Lung (tissue), 12 donors: ENCODE results near the gene CASZ1. TPM values are rescaled to one million over a fixed set of nuclear protein-coding genes. Genes with fewer than 3 reads are reported as not detected.

Source experiments
- ATAC-seq: fragments of 200-7000 bp; cut with Tn5 transposase; one replicate; pipeline ENCODE4 v1.9.1; 2020; ENCODE audit warnings: moderate number of reproducible peaks; ENCODE audit not compliant: insufficient read depth, low FRiP score
- DNase-seq, 3 donors: peaks; one replicate each; pipeline ENCODE4 v3.0.0-alpha.2; 2013 to 2017
- H3K27ac ChIP-seq, 2 donors: one replicate each; pipeline ENCODE4 v1.5.1; 2013; ENCODE audit warnings: mild to moderate bottlenecking in 2 of 2, moderate library complexity in 2 of 2, control low read depth in 1 of 2, inconsistent platforms in 1 of 2, low read depth in 1 of 2, low read length in 1 of 2
- H3K27me3 ChIP-seq, 3 donors: one replicate each; pipeline ENCODE4 v1.5.1; 2013; ENCODE audit warnings: low read length in 2 of 3; ENCODE audit not compliant: control insufficient read depth in 3 of 3, insufficient read depth in 3 of 3
- H3K36me3 ChIP-seq, 4 donors: one replicate each; pipeline ENCODE4 v1.5.1; 2013; ENCODE audit warnings: low read length in 4 of 4, mild to moderate bottlenecking in 1 of 4, moderate library complexity in 1 of 4; ENCODE audit not compliant: control insufficient read depth in 4 of 4, insufficient read depth in 4 of 4
- H3K4me1 ChIP-seq, 5 donors: one replicate each; pipeline ENCODE4 v1.5.1; 2013; ENCODE audit warnings: low read length in 5 of 5, mild to moderate bottlenecking in 2 of 5, moderate library complexity in 1 of 5; ENCODE audit not compliant: control insufficient read depth in 5 of 5, insufficient read depth in 5 of 5
- H3K4me3 ChIP-seq: one replicate; pipeline ENCODE4 v1.5.1; 2013; ENCODE audit warnings: mild to moderate bottlenecking, control low read depth, moderate library complexity
- H3K9ac ChIP-seq, 2 donors: one replicate each; pipeline ENCODE4 v1.5.1; 2013; ENCODE audit warnings: low read length in 2 of 2, control low read depth in 1 of 2; ENCODE audit not compliant: insufficient read depth in 1 of 2
- H3K9me3 ChIP-seq, 4 donors: one replicate each; pipeline ENCODE4 v1.5.1; 2013; ENCODE audit warnings: low read length in 3 of 4, mild to moderate bottlenecking in 1 of 4, moderate library complexity in 1 of 4; ENCODE audit not compliant: control insufficient read depth in 4 of 4, insufficient read depth in 3 of 4
- CTCF ChIP-seq: IDR thresholded peaks from 2 replicates; pipeline ENCODE4 v1.5.1; 2012; ENCODE audit warnings: mild to moderate bottlenecking; ENCODE audit errors: control extremely low read depth, extremely low read depth
- WGBS, 2 donors: extraction: QIAGEN DNeasy Blood & Tissue Kit; methylation state at CpG; one replicate each; pipeline ENCODE4 v1.1.7; 2013; 5-methylcytosine and 5-hydroxymethylcytosine counted together
- polyA plus RNA-seq, 2 donors: library from polyadenylated mRNA; stranded (reverse); fragments of 200-250 nt; gene quantifications; one replicate each; pipeline ENCODE4 v1.2.1, GENCODE V29; 2013
- total RNA-seq, 2 donors: library from RNA; depleted of rRNA in 1 of 2; stranded (reverse); fragments of >200 nt in 1 of 2; gene quantifications; one replicate each; pipeline ENCODE4 v1.2.1, GENCODE V29; 2014 to 2021
- donor health status: control.
- donor health status: control.
- donor health status: Bipolar disorder and iron deficiency.
- donor health status: healthy.
- donor health status: DM: yes; HTN: yes; CAD: no.

Gene CASZ1
- total and polyA plus RNA-seq, 4 donors: 10.3 to 69.9 (median 40.5) TPM

- Histone ChIP-seq H3K27ac (peak overlapping the region in 1 of 2 donors; percentile 46), H3K27me3 (peaks cover 0 to 19% (median 16%) of the 10 kb centered on the region in 3 donors), H3K36me3 (no peaks in the 10 kb centered on the region), H3K4me3 (no peak overlapping the region), H3K4me1 (peaks cover 0 to 10% (median 0%) of the 10 kb centered on the region in 5 donors), H3K9ac (no peak overlapping the region), H3K9me3 (no peaks in the 10 kb centered on the region)
- TF ChIP-seq CTCF: no peak
- DNase-seq: no peak
- WGBS, 2 donors: 61 to 70% methylated on average over 21 of the region's 21 CpGs
- ATAC-seq: peak; percentile 62
These were observed 7.8 kb upstream of the CASZ1 start for GRCh38 chr1:10803971-10804820.

- Histone ChIP-seq H3K9me3 (no peaks in the 10 kb centered on the region), H3K27me3 (peaks cover 0 to 12% (median 8%) of the 10 kb centered on the region in 3 donors), H3K27ac (peak overlapping the region in 1 of 2 donors; percentile 59), H3K4me3 (no peak overlapping the region), H3K36me3 (no peaks in the 10 kb centered on the region), H3K9ac (no peak overlapping the region), H3K4me1 (peaks cover 0 to 1% (median 0%) of the 10 kb centered on the region in 5 donors)
- DNase-seq (no peak), ATAC-seq (no peak)
- WGBS, 2 donors: 56 to 66% methylated on average over 12 of the region's 12 CpGs
- TF ChIP-seq CTCF: no peak
These were observed 6.7 kb upstream of the CASZ1 start for GRCh38 chr1:10802944-10803715.

- no peak for TF ChIP-seq CTCF
- peaks cover 1 to 10% (median 4%) of the 10 kb centered on the region in 3 donors for H3K27me3 ChIP-seq
- ATAC-seq: no peak
These were observed 4.3 kb upstream of the CASZ1 start for GRCh38 chr1:10800778-10801177.

More at GRCh38 chr1:10800778-10801177, 4.3 kb upstream of the CASZ1 start:
- H3K4me1 ChIP-seq: peaks cover 0 to 3% (median 0%) of the 10 kb centered on the region in 5 donors
- no peak overlapping the region for H3K27ac ChIP-seq
- WGBS, 2 donors: 85% methylated on average over 3 of the region's 3 CpGs
- no peak overlapping the region for H3K4me3 ChIP-seq
- H3K36me3 ChIP-seq: no peaks in the 10 kb centered on the region
- no peak overlapping the region for H3K9ac ChIP-seq
- no peak for DNase-seq
- no peaks in the 10 kb centered on the region for H3K9me3 ChIP-seq
